GM21717 (cell line): Measurements from ENCODE around the gene ELMO1.

Experiments
- ATAC-seq: cut with Tn5 transposase; IDR thresholded peaks from one replicate; pipeline ENCODE4 v1.9.1; 2021; ENCODE audit warnings: mild to moderate bottlenecking, moderate library complexity; ENCODE audit not compliant: unreplicated experiment

The ELMO1 gene

GRCh38 chr7:37376386-37376785 is 72.3 kb downstream of the ELMO1 start:
- ATAC-seq, result no peak

- ATAC-seq, result no peak
Measured at GRCh38 chr7:37372750-37373149, 75.9 kb downstream of the ELMO1 start.

GRCh38 chr7:37371755-37372154 is 76.9 kb downstream of the ELMO1 start:
- no peak for ATAC-seq

- no peak for ATAC-seq
Measured at GRCh38 chr7:37369906-37370305, 78.8 kb downstream of the ELMO1 start.

- ATAC-seq, result no peak
Measured at GRCh38 chr7:37368540-37368939, 80.1 kb downstream of the ELMO1 start.

GRCh38 chr7:37367010-37367409 is 81.7 kb downstream of the ELMO1 start:
- no peak for ATAC-seq

GRCh38 chr7:37366445-37366844 is 82.2 kb downstream of the ELMO1 start:
- ATAC-seq, result no peak

- ATAC-seq, result no peak
Measured at GRCh38 chr7:37365405-37365804, 83.3 kb downstream of the ELMO1 start.

- no peak for ATAC-seq
Measured at GRCh38 chr7:37364856-37365255, 83.8 kb downstream of the ELMO1 start.

- ATAC-seq, result no peak
Measured at GRCh38 chr7:37363536-37364491, 84.8 kb downstream of the ELMO1 start.

- ATAC-seq, result no peak
Measured at GRCh38 chr7:37362802-37363201, 85.9 kb downstream of the ELMO1 start.

- no peak for ATAC-seq
Measured at GRCh38 chr7:37360484-37360883, 88.2 kb downstream of the ELMO1 start.

GRCh38 chr7:37359662-37360444 is 88.8 kb downstream of the ELMO1 start:
- no peak for ATAC-seq

- no peak for ATAC-seq
Measured at GRCh38 chr7:37359180-37359579, 89.5 kb downstream of the ELMO1 start.

- no peak for ATAC-seq
Measured at GRCh38 chr7:37357637-37357996, 91.0 kb downstream of the ELMO1 start.

GRCh38 chr7:37356911-37357636 is 91.6 kb downstream of the ELMO1 start:
- no peak for ATAC-seq

- peak; percentile 64 for ATAC-seq
Measured at GRCh38 chr7:37354656-37355131, 94.0 kb downstream of the ELMO1 start.

GRCh38 chr7:37353949-37354655 is 94.6 kb downstream of the ELMO1 start:
- no peak for ATAC-seq

- ATAC-seq, result peak; percentile 47
Measured at GRCh38 chr7:37352974-37353948, 95.4 kb downstream of the ELMO1 start.
